Panc1 (cell line): ENCODE measurements around the gene SIAH3. TPM values are rescaled to one million over a fixed set of nuclear protein-coding genes. Genes with fewer than 3 reads are reported as not detected.

Experiments used
- ATAC-seq: fragments of 200-7000 bp; cut with Tn5 transposase; 2 replicates; pipeline ENCODE4 v1.9.1; 2020; ENCODE audit warnings: mild to moderate bottlenecking, moderate library complexity
- BruUV-seq: library from RNA; stranded (reverse); fragments of 400-500 nt; replicated peaks from 2 replicates; lab custom pipeline; 2021; lab: Mats Ljungman, UMichigan
- CTCF ChIA-PET: fragments of 300-600 bp; sonication (Branson Sonifier 250); formaldehyde crosslinking; loops from one replicate; lab custom pipeline; 2022; ENCODE audit warnings: antibody characterized with exemption; lab: Charles Lee
- POLR2A ChIA-PET: fragments of 300-600 bp; sonication (Branson Sonifier 250); formaldehyde crosslinking; loops from one replicate; lab custom pipeline; 2022; ENCODE audit warnings: antibody characterized with exemption; lab: Charles Lee
- DNase-seq: peaks from one replicate; pipeline ENCODE4 v3.0.0-alpha.2; 2010; ENCODE audit warnings: low read depth, low spot score
- H3K27ac ChIP-seq: 2 replicates; pipeline ENCODE4 v1.5.1; 2011; ENCODE audit warnings: mild to moderate bottlenecking, low read length, inconsistent platforms
- H3K27me3 ChIP-seq: fragments of 200-500 bp; sonication (Bioruptor generic); 2 replicates; pipeline ENCODE4 v1.6.0; 2014; ENCODE audit warnings: low read length, inconsistent platforms; ENCODE audit not compliant: control insufficient read depth, insufficient read depth
- H3K36me3 ChIP-seq: fragments of 200-500 bp; sonication (Bioruptor generic); 2 replicates; pipeline ENCODE4 v1.5.1; 2014; ENCODE audit warnings: inconsistent platforms, mild to moderate bottlenecking, low read length, moderate library complexity; ENCODE audit not compliant: control insufficient read depth, insufficient read depth
- H3K4me1 ChIP-seq: 2 replicates; pipeline ENCODE4 v1.5.1; 2011; ENCODE audit warnings: inconsistent platforms, mild to moderate bottlenecking, low read length, moderate library complexity; ENCODE audit not compliant: control insufficient read depth, insufficient read depth
- H3K4me3 ChIP-seq, 2 experiments: 2 replicates each; pipeline ENCODE4 v1.5.1; 2011 to 2012; ENCODE audit warnings: low read depth in 2 of 2, low read length in 2 of 2, mild to moderate bottlenecking in 2 of 2, inconsistent platforms in 1 of 2, moderate library complexity in 1 of 2
- H3K9me3 ChIP-seq: fragments of 200-500 bp; sonication (Bioruptor generic); 2 replicates; pipeline ENCODE4 v1.5.1; 2014; ENCODE audit warnings: low read depth, mild to moderate bottlenecking, inconsistent platforms, low read length, moderate library complexity; ENCODE audit not compliant: control insufficient read depth, insufficient read depth
- POLR2AphosphoS5 ChIP-seq: IDR thresholded peaks from 2 replicates; pipeline ENCODE4 v1.6.1; 2012; ENCODE audit warnings: mild to moderate bottlenecking, low read depth, low read length, moderate library complexity
- SIN3A ChIP-seq: IDR thresholded peaks from 2 replicates; pipeline ENCODE4 v1.6.1; 2012; ENCODE audit warnings: low read depth, mild to moderate bottlenecking, low read length, moderate library complexity, borderline replicate concordance; ENCODE audit not compliant: insufficient read depth
- TCF7L2 ChIP-seq: IDR thresholded peaks from 2 replicates; pipeline ENCODE4 v1.6.1; 2011; ENCODE audit warnings: mild to moderate bottlenecking, low read depth, low read length, inconsistent platforms
- in situ Hi-C: cut with HindIII; loops from 2 replicates; pipeline ENCODE4 v1.10.0; 2016; ENCODE audit warnings: low sequenced_read_pairs, low pct_unique_long_range_greater_than_20kb
- intact Hi-C: fragments of 100-400 bp; cut with micrococcal nuclease; formaldehyde crosslinking; loops from one replicate; pipeline ENCODE4 v1.10.0; 2022; ENCODE audit not compliant: unreplicated experiment
- total RNA-seq: library from RNA; stranded (reverse); gene quantifications from one replicate; pipeline ENCODE4 v1.2.1, GENCODE V29; 2021; ENCODE audit not compliant: unreplicated experiment
- TF ChIP-seq, protein P1 (sequence below): fragments of 450-650 bp; IDR thresholded peaks from 2 replicates; pipeline ENCODE4 v1.5.1; 2017; ENCODE audit warnings: mild to moderate bottlenecking
- TF ChIP-seq, protein P2 (sequence below), 2 experiments: IDR thresholded peaks; 2 replicates each; pipeline ENCODE4 v1.6.1; 2011 to 2012; ENCODE audit warnings: low read depth in 2 of 2, control low read depth in 1 of 2, low read length in 1 of 2, mild to moderate bottlenecking in 1 of 2, moderate library complexity in 1 of 2; ENCODE audit not compliant: insufficient read depth in 1 of 2

The SIAH3 gene
- total RNA-seq, 1 experiment from 2014 or later: not detected

DNA sequence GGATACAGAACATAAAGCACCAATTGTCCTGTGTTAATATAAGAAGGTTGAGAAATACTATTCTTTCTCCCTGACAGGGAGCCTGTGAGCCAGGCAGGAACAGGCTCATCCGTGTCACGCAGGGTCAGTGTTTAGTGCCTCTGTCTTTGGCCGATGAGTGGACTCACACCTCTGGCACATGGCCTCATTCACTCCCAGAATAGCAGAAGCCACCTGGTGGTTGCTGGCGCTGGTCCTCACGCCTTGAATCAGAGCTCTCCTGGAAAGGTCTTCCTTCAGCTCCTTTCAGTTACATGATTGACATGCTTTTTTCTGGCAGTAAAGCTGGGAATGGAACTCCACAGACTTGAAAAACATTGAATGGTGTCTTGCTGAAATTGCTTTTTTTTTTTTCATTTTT lies 28.1 kb upstream of the SIAH3 start:
- no peaks in the 10 kb centered on the region for H3K9me3 ChIP-seq
- POLR2A ChIA-PET: no interaction called here
- CTCF ChIA-PET: interaction anchor here (0.6 kb wide), 1 partner anchor 76 kb away, joined by 4 read pairs; no protein-coding TSS in a partner anchor
- no peaks in the 10 kb centered on the region for H3K36me3 ChIP-seq
- H3K4me3 ChIP-seq: no peak overlapping the region
- TF ChIP-seq, protein P1, sequence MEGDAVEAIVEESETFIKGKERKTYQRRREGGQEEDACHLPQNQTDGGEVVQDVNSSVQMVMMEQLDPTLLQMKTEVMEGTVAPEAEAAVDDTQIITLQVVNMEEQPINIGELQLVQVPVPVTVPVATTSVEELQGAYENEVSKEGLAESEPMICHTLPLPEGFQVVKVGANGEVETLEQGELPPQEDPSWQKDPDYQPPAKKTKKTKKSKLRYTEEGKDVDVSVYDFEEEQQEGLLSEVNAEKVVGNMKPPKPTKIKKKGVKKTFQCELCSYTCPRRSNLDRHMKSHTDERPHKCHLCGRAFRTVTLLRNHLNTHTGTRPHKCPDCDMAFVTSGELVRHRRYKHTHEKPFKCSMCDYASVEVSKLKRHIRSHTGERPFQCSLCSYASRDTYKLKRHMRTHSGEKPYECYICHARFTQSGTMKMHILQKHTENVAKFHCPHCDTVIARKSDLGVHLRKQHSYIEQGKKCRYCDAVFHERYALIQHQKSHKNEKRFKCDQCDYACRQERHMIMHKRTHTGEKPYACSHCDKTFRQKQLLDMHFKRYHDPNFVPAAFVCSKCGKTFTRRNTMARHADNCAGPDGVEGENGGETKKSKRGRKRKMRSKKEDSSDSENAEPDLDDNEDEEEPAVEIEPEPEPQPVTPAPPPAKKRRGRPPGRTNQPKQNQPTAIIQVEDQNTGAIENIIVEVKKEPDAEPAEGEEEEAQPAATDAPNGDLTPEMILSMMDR: peak; percentile 36
- no peak for TF ChIP-seq POLR2AphosphoS5
- H3K4me1 ChIP-seq: no peaks in the 10 kb centered on the region
- no TSS peak for BruUV-seq
- intact Hi-C loops: no loop called here
- DNase-seq: no peak
- 0 out of 2 replicates have a peak, but pooled peaks cover 2% of the 10 kb centered on the region for H3K27me3 ChIP-seq
- in situ Hi-C loops: no loop called here
- H3K27ac ChIP-seq: no peak overlapping the region
- ATAC-seq: no peak

DNA sequence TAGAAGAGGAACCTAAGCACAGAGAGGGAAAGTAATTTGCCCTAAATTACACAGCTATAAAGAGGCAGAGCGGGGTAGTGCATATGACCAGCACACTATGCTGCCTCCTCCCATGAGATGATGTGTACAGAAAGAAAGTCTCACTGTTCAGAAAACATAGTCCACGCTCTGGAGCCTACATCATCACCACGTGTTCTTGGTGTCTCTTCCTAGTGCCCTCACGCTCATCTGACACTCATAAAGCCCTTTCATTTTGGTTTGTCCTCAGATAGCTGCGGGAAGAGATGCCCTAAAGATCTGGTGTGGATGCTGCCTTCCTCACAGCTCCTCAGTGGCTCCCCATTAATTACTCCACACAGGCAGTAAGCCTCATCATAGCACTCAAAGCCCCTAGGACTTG lies 27.4 kb upstream of the SIAH3 start:
- no peaks in the 10 kb centered on the region for H3K36me3 ChIP-seq
- TF ChIP-seq TCF7L2 (no peak), SIN3A (no peak), POLR2AphosphoS5 (no peak)
- TF ChIP-seq, protein P1: no peak
- TF ChIP-seq, protein P2, sequence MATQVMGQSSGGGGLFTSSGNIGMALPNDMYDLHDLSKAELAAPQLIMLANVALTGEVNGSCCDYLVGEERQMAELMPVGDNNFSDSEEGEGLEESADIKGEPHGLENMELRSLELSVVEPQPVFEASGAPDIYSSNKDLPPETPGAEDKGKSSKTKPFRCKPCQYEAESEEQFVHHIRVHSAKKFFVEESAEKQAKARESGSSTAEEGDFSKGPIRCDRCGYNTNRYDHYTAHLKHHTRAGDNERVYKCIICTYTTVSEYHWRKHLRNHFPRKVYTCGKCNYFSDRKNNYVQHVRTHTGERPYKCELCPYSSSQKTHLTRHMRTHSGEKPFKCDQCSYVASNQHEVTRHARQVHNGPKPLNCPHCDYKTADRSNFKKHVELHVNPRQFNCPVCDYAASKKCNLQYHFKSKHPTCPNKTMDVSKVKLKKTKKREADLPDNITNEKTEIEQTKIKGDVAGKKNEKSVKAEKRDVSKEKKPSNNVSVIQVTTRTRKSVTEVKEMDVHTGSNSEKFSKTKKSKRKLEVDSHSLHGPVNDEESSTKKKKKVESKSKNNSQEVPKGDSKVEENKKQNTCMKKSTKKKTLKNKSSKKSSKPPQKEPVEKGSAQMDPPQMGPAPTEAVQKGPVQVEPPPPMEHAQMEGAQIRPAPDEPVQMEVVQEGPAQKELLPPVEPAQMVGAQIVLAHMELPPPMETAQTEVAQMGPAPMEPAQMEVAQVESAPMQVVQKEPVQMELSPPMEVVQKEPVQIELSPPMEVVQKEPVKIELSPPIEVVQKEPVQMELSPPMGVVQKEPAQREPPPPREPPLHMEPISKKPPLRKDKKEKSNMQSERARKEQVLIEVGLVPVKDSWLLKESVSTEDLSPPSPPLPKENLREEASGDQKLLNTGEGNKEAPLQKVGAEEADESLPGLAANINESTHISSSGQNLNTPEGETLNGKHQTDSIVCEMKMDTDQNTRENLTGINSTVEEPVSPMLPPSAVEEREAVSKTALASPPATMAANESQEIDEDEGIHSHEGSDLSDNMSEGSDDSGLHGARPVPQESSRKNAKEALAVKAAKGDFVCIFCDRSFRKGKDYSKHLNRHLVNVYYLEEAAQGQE (IDR thresholded peaks at IDR 0.05; ENCODE audit: insufficient read depth in 1 of 2, low read depth in 2 of 2, low read length in 1 of 2): no peak
- intact Hi-C loops (no loop called here), in situ Hi-C loops (no loop called here)
- H3K27me3 ChIP-seq: 0 out of 2 replicates have a peak, but pooled peaks cover 2% of the 10 kb centered on the region
- no peaks in the 10 kb centered on the region for H3K4me1 ChIP-seq
- CTCF ChIA-PET: no interaction called here
- H3K9me3 ChIP-seq: no peaks in the 10 kb centered on the region
- no peak overlapping the region for H3K27ac ChIP-seq
- BruUV-seq: no TSS peak
- POLR2A ChIA-PET: no interaction called here
- no peak overlapping the region for H3K4me3 ChIP-seq
- DNase-seq (no peak), ATAC-seq (no peak)
